SKM-1 (cell line): ENCODE data around the gene NUP214.
"Not testable (repeated sequence)": the region's sequence is repeated elsewhere in the genome, so short reads cannot be mapped to it uniquely, and the experiment has no call there.

Source experiments
- DNase-seq: peaks from one replicate; lab custom pipeline; 2025; ENCODE audit not compliant: unreplicated experiment; lab: John Stamatoyannopoulos, UW

Gene NUP214

GRCh38 chr9:131191857-131192256 lies 66.5 kb downstream of the NUP214 start:
- DNase-seq: no peak

GRCh38 chr9:131193051-131193450 lies 67.7 kb downstream of the NUP214 start:
- no peak for DNase-seq

GRCh38 chr9:131194762-131195161 lies 69.4 kb downstream of the NUP214 start:
- DNase-seq: no peak

GRCh38 chr9:131197160-131197911 lies 72.0 kb downstream of the NUP214 start:
- no peak for DNase-seq

GRCh38 chr9:131198041-131198715 lies 72.8 kb downstream of the NUP214 start:
- no peak for DNase-seq

GRCh38 chr9:131201856-131202255 lies 76.5 kb downstream of the NUP214 start:
- no peak for DNase-seq

GRCh38 chr9:131203431-131204218 lies 78.2 kb downstream of the NUP214 start:
- DNase-seq: no peak

- no peak for DNase-seq
These were observed 78.9 kb downstream of the NUP214 start for GRCh38 chr9:131204285-131204684.

- no peak for DNase-seq
These were observed 81.1 kb downstream of the NUP214 start for GRCh38 chr9:131206495-131206894.

- DNase-seq: not testable (repeated sequence)
These were observed 86.5 kb downstream of the NUP214 start for GRCh38 chr9:131211920-131212319.

GRCh38 chr9:131214286-131214856 lies 89.0 kb downstream of the NUP214 start:
- DNase-seq: no peak

GRCh38 chr9:131214876-131215275 lies 89.5 kb downstream of the NUP214 start:
- DNase-seq: no peak

GRCh38 chr9:131216806-131217205 lies 91.4 kb downstream of the NUP214 start:
- no peak for DNase-seq

- DNase-seq: no peak
These were observed 92.1 kb downstream of the NUP214 start for GRCh38 chr9:131217331-131218031.

- DNase-seq: no peak
These were observed 93.0 kb downstream of the NUP214 start for GRCh38 chr9:131218370-131218769.

- no peak for DNase-seq
These were observed 95.1 kb downstream of the NUP214 start for GRCh38 chr9:131220485-131220884.

GRCh38 chr9:131222460-131222859 lies 97.1 kb downstream of the NUP214 start:
- DNase-seq: no peak

- DNase-seq: no peak
These were observed 100.8 kb downstream of the NUP214 start for GRCh38 chr9:131226226-131226625.

GRCh38 chr9:131227112-131227958 lies 101.9 kb downstream of the NUP214 start:
- no peak for DNase-seq

- DNase-seq: no peak
These were observed 102.6 kb downstream of the NUP214 start for GRCh38 chr9:131227959-131228460.
